SK-N-DZ (cell line): ENCODE results near the gene PDHA2. TPM values are rescaled to one million over a fixed set of nuclear protein-coding genes. Genes with fewer than 3 reads are reported as not detected.
"Not testable (repeated sequence)": the region's sequence is repeated elsewhere in the genome, so short reads cannot be mapped to it uniquely, and the experiment has no call there.

ENCODE experiments used
- DNase-seq: peaks from one replicate; pipeline ENCODE4 v3.0.0-alpha.2; 2015; ENCODE audit warnings: low spot score
- polyA plus RNA-seq, 2 experiments: library from polyadenylated mRNA; depleted of rRNA; stranded (reverse); fragments of >200 nt; gene quantifications; 2 replicates each; pipeline ENCODE4 v1.2.3, GENCODE V29; 2014

The PDHA2 gene
- not detected in 2 replicates for polyA plus RNA-seq (2014; cell fraction: cytosol; rRNA removed)
- polyA plus RNA-seq (2014; cell fraction: nucleus; rRNA removed): not detected in 2 replicates

DNA sequence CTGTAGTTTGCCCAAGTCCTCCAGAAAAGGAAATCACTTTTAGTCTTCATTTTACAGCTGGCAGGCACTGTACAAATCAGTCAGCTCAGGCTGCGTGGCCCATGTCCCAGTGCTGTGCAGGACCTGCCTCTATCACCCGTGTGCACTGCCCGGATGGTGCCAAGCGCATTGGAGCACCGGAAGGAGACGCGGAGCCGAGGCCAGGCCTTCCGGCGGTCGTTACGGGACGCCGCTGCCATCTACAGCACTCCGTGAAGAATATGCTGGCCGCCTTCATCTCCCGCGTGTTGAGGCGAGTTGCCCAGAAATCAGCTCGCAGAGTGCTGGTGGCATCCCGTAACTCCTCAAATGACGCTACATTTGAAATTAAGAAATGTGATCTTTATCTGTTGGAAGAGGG lies at the start of gene PDHA2:
TSS of gene PDHA2 (plus strand) at position 203 of the 400 bp plus-strand sequence. CDS start at position 261, 58 bp downstream.
- no peak for DNase-seq

DNA sequence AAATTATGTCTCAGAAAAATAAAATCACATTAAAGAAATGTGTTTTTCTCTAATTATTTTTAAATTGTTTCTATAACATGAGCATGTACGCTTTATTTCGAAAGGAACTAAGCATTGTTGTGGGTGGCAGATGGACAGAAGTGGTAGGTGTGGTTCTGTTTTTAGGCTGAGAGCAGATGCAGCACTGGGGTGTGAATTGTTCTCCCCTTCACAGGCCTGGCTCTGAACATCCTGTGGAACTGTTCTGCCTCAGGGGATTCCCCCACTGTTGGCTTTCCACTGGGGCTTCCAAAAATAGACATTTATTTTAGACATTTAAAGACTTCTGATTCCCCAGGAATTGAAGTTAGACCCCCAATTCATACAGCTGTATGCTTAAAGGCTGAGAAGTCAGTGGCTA lies 41.9 kb upstream of the PDHA2 start:
- DNase-seq: no peak

- DNase-seq: no peak
Measured at GRCh38 chr4:95798727-95799126, 41.2 kb upstream of the PDHA2 start.

DNA sequence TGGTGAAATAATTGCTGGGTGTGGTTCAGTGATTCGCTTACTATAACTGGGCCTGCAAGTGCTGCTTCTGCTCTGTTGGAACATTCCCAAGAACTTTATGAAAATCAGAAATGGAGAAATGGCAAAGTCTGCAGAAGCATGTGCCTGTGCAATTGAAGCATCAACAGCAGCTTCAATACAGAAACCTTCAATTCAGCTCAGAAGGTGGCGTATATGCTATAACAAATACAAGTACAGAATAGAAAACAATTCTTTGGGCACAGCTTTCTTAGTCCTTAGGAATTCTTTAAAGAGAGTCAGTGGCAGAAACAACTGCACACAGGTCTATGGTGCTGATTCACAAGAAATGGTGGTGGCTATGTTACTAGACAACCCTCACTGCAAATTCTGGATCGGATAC lies 18.0 kb upstream of the PDHA2 start:
- DNase-seq: no peak

GRCh38 chr4:95825546-95825945 lies 14.3 kb upstream of the PDHA2 start:
- DNase-seq: no peak

- no peak for DNase-seq
Measured at GRCh38 chr4:95830651-95831050, 9.2 kb upstream of the PDHA2 start.

DNA sequence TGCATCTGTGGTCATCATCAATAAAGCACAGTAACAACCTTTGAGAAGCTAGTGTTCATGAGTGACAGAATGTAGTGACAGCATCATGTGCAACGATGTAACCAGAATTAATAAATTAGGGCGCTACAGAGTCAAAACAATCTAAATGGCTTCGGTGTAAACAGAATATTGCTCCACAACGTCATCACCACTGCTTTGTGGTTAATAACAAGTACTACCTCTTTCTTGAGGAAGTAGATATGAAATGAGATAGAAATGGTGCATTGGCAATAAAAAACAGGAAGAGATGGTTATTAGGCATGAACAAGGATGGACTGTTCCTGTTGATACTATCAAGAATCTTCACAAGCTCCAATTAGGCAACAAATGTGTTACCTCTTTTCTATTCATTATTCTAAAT lies 8.7 kb upstream of the PDHA2 start:
- DNase-seq: no peak

GRCh38 chr4:95833711-95834194 lies 6.1 kb upstream of the PDHA2 start:
- peak; percentile 38 for DNase-seq

DNA sequence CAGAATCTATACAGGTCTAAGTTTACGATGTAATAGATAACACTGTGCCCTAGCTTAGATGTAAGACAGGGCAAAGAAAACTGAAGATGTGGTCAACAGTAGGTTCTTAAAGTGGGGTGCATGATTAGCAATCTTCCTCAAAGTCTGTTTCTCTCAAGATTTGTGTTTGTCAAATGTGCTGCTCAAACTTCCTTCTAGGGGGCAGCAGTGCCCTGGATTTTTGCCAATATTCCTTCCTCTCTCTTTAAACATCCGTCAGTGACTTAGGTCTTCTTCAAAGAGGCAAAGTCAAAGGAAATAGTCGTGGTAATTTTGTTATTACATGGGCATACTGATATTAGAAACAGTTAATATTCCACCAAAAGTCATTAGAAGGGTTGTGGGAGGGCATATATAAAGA lies 4.2 kb upstream of the PDHA2 start:
- peak; percentile 37 for DNase-seq

GRCh38 chr4:95838192-95838591 lies 1.7 kb upstream of the PDHA2 start:
- DNase-seq: no peak

- no peak for DNase-seq
Measured at GRCh38 chr4:95847908-95848460, 8.1 kb downstream of the PDHA2 start.

- no peak for DNase-seq
Measured at GRCh38 chr4:95850161-95850560, 10.3 kb downstream of the PDHA2 start.

GRCh38 chr4:95857761-95858160 lies 17.9 kb downstream of the PDHA2 start:
- no peak for DNase-seq

- DNase-seq: no peak
Measured at GRCh38 chr4:95867919-95868318, 28.0 kb downstream of the PDHA2 start.

DNA sequence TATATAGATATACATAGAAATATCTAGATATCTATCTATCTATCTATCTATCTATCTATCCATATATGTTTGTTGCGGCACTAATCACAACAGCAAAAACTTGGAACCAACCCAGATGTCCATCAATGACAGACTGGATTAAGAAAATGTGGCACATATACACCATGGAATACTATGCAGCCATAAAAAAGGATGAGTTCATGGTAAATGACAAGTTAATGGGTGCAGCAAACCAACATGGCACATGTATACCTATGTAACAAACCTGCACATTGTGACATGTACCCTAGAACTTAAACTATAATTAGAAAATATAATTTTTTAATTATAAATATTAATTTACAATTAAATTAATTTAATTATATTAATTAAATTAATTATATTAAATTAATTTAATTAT lies 29.5 kb downstream of the PDHA2 start:
- DNase-seq: not testable (repeated sequence)

GRCh38 chr4:95869961-95870500 lies 30.1 kb downstream of the PDHA2 start:
- DNase-seq: no peak

- DNase-seq: no peak
Measured at GRCh38 chr4:95877636-95878035, 37.7 kb downstream of the PDHA2 start.

DNA sequence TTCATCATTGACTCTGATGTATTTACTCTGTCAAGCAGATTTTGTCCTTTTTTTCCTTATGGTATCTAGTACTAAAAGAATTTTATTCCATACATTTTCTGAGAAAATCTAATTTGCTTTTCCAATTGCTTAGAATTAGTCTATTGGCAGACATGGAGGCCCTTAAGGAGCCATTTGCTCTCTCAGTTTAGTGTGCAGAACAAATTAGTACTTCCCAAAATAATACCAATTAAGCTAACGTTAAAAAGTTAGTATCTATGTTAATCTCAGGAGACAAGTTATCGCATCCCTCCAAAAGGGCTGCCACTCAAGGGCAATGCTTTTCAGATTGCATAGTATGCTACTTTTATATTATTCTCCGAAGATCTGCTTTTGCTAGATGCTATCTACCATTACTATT lies 47.7 kb downstream of the PDHA2 start:
- DNase-seq: no peak

DNA sequence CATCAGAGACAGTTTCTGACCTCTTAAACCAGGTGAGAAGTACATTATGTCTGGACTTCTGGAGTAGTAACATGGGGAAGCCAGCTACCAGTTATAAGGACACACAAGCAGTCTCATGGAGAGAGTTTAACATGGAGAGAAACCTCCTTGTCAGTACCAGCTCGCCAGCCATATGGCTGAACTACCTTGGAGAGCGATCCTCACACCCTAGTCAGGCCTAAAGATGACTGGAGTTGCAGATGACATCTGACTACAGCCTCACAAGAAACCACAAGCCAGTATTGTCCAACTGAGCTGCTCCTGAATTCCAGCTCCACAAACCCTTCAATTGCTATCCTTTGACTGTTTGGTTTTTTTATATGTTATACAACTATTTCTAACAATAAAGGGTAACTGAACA lies 49.8 kb downstream of the PDHA2 start:
- no peak for DNase-seq
